ENCODE measurements around the gene CAB39L. TPM values are rescaled to one million over a fixed set of nuclear protein-coding genes. Genes with fewer than 3 reads are reported as not detected.

Gene CAB39L
- total RNA-seq, 2 experiments from 2014 or later, result 5.5 TPM

DNA sequence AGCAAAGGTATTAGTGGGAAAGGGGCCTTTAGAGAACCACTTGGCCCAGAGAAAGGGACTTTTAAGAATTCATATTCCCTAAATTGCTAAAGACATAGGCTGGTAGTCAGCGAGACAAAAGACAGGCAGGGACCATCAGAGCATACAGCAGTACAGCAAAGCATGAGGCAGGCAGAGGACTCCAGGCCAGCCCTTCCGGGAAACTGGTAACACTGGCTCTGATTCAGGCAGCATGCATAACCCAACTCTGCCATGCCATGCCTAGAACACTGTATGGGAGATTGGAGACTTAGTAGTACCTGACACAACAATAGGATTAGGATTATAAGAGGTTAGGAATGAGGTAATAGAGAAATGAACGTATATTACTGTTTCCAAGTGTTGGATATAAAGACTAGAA is 34.9 kb downstream of the CAB39L start:
- CTCF ChIA-PET, result no interaction called here
- peaks cover 10% of the 10 kb centered on the region for H3K9me3 Mint-ChIP-seq
- POLR2A ChIA-PET, result no interaction called here
- no peak for DNase-seq
- H3K4me1 Mint-ChIP-seq, result no peaks in the 10 kb centered on the region
- H3K27me3 Mint-ChIP-seq, result peaks cover 6% of the 10 kb centered on the region
- no peak overlapping the region for H3K4me3 Mint-ChIP-seq
- peaks cover 5% of the 10 kb centered on the region for H3K36me3 Mint-ChIP-seq (ENCODE audit: low read depth)
- no peak overlapping the region for H3K27ac Mint-ChIP-seq

DNA sequence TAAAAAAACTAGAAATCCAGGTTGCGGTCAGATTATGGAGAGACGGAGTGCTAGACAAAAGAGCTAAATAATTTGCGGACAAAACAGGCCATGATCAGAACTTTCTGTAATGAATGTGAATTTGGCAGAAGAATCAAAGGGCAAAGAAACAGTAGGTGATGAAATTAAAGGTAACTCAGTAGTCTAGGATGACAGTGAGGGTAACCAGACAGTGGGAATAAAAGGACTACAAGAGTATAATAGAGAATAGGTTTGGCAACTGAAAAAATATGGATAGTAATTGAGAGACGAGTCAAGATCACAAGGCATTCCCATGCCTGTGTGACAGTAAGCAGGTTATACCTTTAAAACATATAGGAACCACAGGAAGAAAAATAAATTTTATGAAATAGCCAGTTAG is 35.9 kb downstream of the CAB39L start:
- Mint-ChIP-seq H3K4me3 (no peak overlapping the region), H3K9me3 (peaks cover 12% of the 10 kb centered on the region), H3K27ac (no peak overlapping the region), H3K27me3 (peaks cover 2% of the 10 kb centered on the region), H3K36me3 (ENCODE audit: low read depth) (peaks cover 5% of the 10 kb centered on the region), H3K4me1 (no peaks in the 10 kb centered on the region)
- POLR2A ChIA-PET, result no interaction called here
- CTCF ChIA-PET, result no interaction called here
- no peak for DNase-seq

DNA sequence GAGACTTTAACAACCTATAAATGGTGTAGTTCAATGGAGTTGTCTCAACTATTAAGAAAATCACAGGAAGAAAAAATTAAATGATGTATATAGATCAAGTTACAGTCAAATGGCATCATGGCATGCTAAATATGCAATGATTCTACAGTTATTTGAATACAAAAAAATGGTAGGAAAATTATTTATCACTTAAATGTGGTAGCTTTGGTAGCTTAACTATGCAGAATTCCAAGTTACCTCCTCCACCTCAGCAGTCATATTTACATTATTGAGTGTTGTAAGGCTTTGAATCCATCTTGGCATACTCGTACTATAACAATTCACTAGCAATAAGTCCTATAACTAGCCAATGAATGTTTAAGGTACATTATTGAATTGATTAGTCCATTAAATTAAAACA is 36.8 kb downstream of the CAB39L start:
- no peak for DNase-seq
- H3K9me3 Mint-ChIP-seq, result peaks cover 12% of the 10 kb centered on the region
- H3K4me3 Mint-ChIP-seq, result no peak overlapping the region
- peaks cover 2% of the 10 kb centered on the region for H3K27me3 Mint-ChIP-seq
- peaks cover 5% of the 10 kb centered on the region for H3K36me3 Mint-ChIP-seq (ENCODE audit: low read depth)
- H3K27ac Mint-ChIP-seq, result no peak overlapping the region
- CTCF ChIA-PET, result no interaction called here
- H3K4me1 Mint-ChIP-seq, result no peaks in the 10 kb centered on the region
- POLR2A ChIA-PET, result no interaction called here

DNA sequence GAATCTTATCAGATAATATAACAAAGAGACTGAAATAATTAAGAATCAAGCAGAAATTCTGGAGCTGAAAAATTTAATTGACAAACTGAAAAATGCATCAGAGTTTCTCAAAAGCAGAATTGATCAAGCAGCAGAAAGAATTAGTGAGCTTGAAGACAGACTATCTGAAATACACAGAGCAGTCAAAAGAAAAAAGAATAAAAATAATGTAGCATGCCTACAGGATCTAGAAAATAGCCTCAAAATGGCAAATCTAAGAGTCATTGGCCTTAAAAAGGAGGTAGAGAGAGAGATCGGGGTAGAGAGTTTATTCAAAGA is 39.2 kb downstream of the CAB39L start:
- no peaks in the 10 kb centered on the region for H3K4me1 Mint-ChIP-seq
- ChIA-PET POLR2A (interaction anchor here (1.0 kb wide), 1 partner anchor 38 kb away, joined by 3 read pairs; no protein-coding TSS in a partner anchor), CTCF (interaction anchor here (0.6 kb wide), 1 partner anchor 92 kb away, joined by 5 read pairs; no protein-coding TSS in a partner anchor)
- DNase-seq, result no peak
- H3K9me3 Mint-ChIP-seq, result peaks cover 12% of the 10 kb centered on the region
- H3K4me3 Mint-ChIP-seq, result no peak overlapping the region
- H3K27me3 Mint-ChIP-seq, result peaks cover 2% of the 10 kb centered on the region
- H3K36me3 Mint-ChIP-seq (ENCODE audit: low read depth), result peaks cover 5% of the 10 kb centered on the region
- H3K27ac Mint-ChIP-seq, result no peak overlapping the region

DNA sequence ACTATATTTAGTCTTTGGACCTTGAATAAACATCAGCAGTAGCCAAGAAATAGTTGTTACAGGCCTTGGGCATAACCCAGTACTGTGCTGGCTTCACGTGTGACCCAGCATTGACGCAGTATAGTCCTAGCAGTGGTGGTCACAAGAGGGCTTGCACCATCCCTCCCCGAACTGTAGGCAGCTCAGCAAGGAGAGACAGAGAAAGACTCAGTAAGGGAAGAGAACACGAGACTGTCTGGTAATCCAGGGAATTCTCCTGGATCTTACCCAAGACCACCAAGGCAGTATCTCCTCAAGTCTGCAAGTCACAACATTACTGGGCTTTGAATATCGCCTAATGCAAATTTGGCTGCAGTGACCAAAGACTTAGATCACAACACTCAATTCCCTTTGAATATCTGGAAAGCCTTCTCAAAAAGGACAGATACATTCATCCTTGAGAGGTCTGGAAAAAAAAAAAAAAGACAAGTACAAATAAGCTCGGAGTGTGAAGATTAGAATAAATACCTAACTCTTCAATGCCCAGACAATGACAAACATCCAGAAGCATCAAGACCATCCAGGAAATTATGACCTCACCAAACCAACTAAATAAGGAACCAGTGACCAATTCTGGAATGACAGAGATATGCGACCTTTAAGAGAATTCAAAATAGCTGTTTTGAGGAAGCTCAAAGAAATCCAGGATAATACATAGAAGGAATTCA is 39.7 kb downstream of the CAB39L start:
- Mint-ChIP-seq H3K27ac (no peak overlapping the region), H3K27me3 (peaks cover 2% of the 10 kb centered on the region), H3K36me3 (ENCODE audit: low read depth) (peaks cover 5% of the 10 kb centered on the region), H3K4me3 (no peak overlapping the region), H3K4me1 (no peaks in the 10 kb centered on the region), H3K9me3 (peaks cover 12% of the 10 kb centered on the region)
- DNase-seq, result no peak
- CTCF ChIA-PET, result interaction anchor here (0.6 kb wide), 1 partner anchor 93 kb away, joined by 5 read pairs; no protein-coding TSS in a partner anchor
- POLR2A ChIA-PET, result interaction anchor here (1.0 kb wide), 1 partner anchor 38 kb away, joined by 3 read pairs; no protein-coding TSS in a partner anchor

DNA sequence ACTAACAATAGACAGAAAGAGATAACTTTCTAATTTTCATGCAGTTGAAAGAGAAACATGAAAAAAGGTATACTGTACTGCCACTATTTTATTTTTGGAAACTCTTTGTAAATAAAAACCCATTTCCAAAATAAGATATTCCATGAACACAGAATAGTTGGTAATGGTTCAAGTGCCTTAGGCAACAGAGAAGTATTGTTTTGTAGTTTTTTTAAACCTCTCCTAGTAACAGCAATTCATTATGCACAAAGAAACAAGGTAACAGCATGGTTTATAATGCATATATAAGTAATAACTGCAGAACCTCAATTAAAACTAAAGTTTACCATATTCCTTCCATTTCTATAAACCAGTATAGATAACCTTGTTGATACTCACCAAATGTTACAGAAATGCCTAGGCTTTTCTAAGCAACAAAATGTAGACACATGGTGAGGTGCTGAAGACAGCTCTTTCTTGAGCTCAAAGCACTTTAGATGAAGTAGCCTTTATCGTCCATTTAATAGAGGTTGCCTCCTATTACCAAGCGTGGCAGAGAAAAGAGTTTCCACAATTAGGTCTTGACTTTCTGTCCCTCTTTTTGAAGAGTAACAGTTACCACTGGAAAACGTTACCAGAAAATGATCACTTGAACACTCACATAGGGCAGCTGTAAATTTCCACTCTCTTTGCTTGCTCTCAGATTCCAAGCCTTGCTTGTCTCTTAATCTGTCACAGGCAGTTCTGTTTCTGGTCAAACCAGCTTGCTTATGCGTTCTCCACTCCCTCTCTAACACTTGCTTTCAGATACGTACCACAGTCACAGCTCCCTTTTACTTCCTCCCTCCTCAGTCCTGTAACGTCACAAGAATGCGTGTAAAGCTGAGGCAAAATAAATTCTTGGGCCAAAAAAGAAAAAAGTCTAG is 42.9 kb downstream of the CAB39L start:
- H3K9me3 Mint-ChIP-seq, result peaks cover 12% of the 10 kb centered on the region
- no peak for DNase-seq
- peaks cover 5% of the 10 kb centered on the region for H3K36me3 Mint-ChIP-seq (ENCODE audit: low read depth)
- H3K27me3 Mint-ChIP-seq, result peaks cover 2% of the 10 kb centered on the region
- POLR2A ChIA-PET, result no interaction called here
- H3K27ac Mint-ChIP-seq, result no peak overlapping the region
- no peaks in the 10 kb centered on the region for H3K4me1 Mint-ChIP-seq
- H3K4me3 Mint-ChIP-seq, result no peak overlapping the region
- CTCF ChIA-PET, result no interaction called here

DNA sequence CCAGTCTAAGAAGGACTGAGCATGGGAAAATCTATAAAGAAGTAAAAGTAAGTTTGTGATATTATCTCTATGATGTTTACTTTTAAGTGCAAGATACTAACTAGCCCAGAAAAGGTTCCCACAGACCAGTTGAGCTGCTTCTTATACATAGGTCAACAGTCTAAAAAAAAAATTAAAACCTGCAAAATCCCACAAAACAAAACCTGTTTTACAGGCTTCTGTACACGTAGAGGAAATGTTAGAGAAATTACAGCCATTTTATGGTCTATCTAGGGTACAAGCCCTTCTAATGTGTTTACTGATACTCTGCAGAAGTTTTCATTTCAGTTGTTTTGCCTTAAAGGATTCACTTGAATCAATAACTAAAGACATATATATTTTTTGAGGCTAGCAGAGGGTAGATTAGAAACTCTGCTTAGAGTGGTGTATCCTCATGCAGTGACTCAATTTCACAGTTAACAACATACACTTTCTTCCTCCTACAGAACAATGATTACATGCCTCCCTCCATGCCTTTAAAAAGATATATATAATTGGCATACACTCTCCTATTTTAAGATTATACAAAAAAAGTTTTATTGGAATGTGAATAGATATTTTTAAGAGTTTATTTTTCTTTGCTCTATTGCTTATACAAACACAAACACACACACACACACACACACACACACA is 43.9 kb downstream of the CAB39L start:
- no peak overlapping the region for H3K4me3 Mint-ChIP-seq
- H3K27me3 Mint-ChIP-seq, result peaks cover under 1% of the 10 kb centered on the region
- POLR2A ChIA-PET, result no interaction called here
- peaks cover 3% of the 10 kb centered on the region for H3K36me3 Mint-ChIP-seq (ENCODE audit: low read depth)
- no peak overlapping the region for H3K27ac Mint-ChIP-seq
- peaks cover 10% of the 10 kb centered on the region for H3K9me3 Mint-ChIP-seq
- DNase-seq, result no peak
- CTCF ChIA-PET, result no interaction called here
- H3K4me1 Mint-ChIP-seq, result no peaks in the 10 kb centered on the region

DNA sequence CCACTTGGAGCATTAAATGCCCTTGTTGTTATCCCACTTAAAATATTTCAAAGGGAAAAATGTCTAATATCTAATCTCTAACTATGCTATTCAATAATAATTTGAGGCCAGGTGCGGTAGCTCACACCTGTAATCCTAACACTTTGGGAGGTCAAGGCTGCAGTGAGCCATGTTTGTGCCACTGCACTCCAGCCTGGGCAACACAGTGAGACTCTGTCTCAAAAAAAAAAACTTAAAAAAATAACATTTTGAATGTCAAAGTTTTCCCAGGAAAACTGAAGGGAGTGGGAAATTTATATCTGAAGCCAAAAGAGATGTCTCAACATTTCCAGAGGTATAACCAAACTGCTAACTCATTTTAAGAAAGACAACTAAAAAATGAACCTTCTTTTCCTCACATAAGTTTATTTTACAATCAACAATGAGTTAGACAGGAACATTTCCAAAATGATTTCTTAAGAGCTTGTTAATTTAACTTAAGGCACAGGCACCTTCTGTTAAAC is 47.9 kb downstream of the CAB39L start:
- CTCF ChIA-PET, result no interaction called here
- Mint-ChIP-seq H3K4me1 (no peaks in the 10 kb centered on the region), H3K4me3 (no peak overlapping the region), H3K36me3 (ENCODE audit: low read depth) (no peaks in the 10 kb centered on the region), H3K27me3 (no peaks in the 10 kb centered on the region), H3K27ac (no peak overlapping the region), H3K9me3 (no peaks in the 10 kb centered on the region)
- DNase-seq, result no peak
- POLR2A ChIA-PET, result no interaction called here

DNA sequence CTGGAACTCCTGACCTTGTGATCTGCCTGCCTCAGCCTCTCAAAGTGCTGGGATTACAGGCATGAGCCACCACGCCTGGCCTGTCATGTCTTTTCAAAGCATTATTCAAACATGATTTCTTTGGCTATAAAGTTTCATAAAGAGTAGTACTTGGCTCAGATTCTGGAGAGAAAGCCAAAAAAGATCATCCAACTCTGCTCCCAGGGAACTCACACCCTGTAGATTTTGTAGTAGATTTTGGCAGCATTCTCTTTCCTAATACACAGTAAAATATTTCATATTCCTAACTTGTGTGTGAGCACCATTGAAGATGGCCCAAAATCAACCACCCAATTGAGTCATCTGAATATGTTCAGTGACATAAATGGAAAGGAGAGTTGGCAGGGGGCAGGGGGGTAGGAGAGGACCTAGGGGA is 48.4 kb downstream of the CAB39L start:
- H3K27ac Mint-ChIP-seq, result no peak overlapping the region
- no peaks in the 10 kb centered on the region for H3K27me3 Mint-ChIP-seq
- H3K4me3 Mint-ChIP-seq, result no peak overlapping the region
- no peaks in the 10 kb centered on the region for H3K9me3 Mint-ChIP-seq
- no peaks in the 10 kb centered on the region for H3K36me3 Mint-ChIP-seq (ENCODE audit: low read depth)
- H3K4me1 Mint-ChIP-seq, result no peaks in the 10 kb centered on the region
- ChIA-PET POLR2A (no interaction called here), CTCF (no interaction called here)
- no peak for DNase-seq

DNA sequence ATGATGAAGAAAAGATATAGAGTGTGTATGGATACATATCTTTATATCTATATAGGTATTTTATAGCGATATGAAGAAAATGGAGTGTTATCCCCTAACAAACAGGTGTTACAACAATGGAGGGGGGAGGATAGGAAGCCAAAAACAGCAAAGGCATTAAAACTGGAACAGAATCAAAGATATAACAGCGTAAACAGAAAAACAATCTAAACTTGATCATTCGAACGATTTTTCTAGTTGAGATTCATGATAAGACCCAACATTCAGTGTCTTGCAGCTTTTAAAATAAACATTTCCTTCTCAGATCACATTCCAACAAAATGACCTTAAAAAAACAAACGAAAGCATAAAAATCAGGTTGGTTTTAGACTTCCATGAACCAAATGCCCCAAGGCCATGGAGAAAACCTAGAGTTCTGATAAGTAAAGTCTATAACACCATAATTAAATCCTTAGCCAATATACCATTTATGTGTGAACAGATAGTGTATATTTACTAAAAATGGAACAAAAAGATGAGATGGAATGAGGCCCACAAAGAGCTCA is 55.7 kb downstream of the CAB39L start:
- Mint-ChIP-seq H3K27ac (no peak overlapping the region), H3K36me3 (ENCODE audit: low read depth) (no peaks in the 10 kb centered on the region), H3K9me3 (no peaks in the 10 kb centered on the region), H3K27me3 (no peaks in the 10 kb centered on the region), H3K4me3 (no peak overlapping the region), H3K4me1 (no peaks in the 10 kb centered on the region)
- ChIA-PET POLR2A (no interaction called here), CTCF (no interaction called here)
- DNase-seq, result no peak

DNA sequence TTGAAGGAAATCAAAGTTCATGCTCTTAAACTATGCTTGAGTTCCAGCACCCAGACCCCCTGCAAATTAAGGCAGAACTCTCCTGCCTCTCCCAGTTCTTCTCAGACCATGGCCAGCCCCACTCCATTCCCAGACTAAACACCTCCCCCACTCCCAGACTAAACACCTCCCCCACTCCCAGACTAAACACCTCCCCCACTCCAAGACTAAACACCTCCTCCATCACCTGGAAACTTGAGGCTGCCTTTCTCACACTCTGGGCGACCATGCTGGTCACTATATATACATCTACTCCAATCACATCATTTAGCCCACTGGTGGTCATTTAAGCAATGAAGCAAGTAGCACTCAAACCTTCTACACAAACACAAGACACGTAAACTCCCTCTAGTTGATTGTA is 57.2 kb downstream of the CAB39L start:
- no peaks in the 10 kb centered on the region for H3K27me3 Mint-ChIP-seq
- POLR2A ChIA-PET, result no interaction called here
- H3K4me3 Mint-ChIP-seq, result no peak overlapping the region
- H3K4me1 Mint-ChIP-seq, result no peaks in the 10 kb centered on the region
- CTCF ChIA-PET, result no interaction called here
- H3K36me3 Mint-ChIP-seq (ENCODE audit: low read depth), result no peaks in the 10 kb centered on the region
- DNase-seq, result no peak
- no peaks in the 10 kb centered on the region for H3K9me3 Mint-ChIP-seq
- H3K27ac Mint-ChIP-seq, result no peak overlapping the region

DNA sequence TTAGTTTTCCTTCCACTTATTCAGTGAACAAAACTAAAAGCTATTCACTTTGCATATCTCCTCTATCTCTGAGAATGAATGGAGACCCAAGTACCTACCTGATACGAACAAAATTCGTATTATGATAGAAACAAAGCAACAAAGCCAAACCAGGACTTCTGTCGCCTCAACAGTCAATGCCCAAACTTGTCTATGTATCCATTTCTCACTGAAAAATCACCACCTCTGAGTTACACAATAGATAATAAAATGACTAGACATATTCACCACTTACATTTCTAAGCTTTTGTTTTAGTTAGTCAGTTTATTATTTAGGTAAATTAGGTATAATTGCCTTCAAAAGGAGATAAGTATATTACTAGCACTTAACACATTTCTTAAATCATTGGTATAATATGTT is 67.7 kb downstream of the CAB39L start:
- Mint-ChIP-seq H3K27me3 (no peaks in the 10 kb centered on the region), H3K36me3 (ENCODE audit: low read depth) (no peaks in the 10 kb centered on the region), H3K4me1 (peaks cover 2% of the 10 kb centered on the region), H3K4me3 (no peak overlapping the region), H3K27ac (no peak overlapping the region), H3K9me3 (no peaks in the 10 kb centered on the region)
- ChIA-PET CTCF (interaction anchor here (1.1 to 2.0 kb wide), 2 partner anchors 9 to 19 kb away, joined by 3 to 4 read pairs; no protein-coding TSS in a partner anchor), POLR2A (no interaction called here)
- DNase-seq, result no peak
